ENCODE data around the gene SERPINB2. TPM values are rescaled to one million over a fixed set of nuclear protein-coding genes. Genes with fewer than 3 reads are reported as not detected.

The SERPINB2 gene
- total and polyA plus RNA-seq, 2 of the 13 experiments (the other 11 are each of a cell fraction or from before 2014, with no cell fraction given) = 0.07 to 0.11 TPM

DNA sequence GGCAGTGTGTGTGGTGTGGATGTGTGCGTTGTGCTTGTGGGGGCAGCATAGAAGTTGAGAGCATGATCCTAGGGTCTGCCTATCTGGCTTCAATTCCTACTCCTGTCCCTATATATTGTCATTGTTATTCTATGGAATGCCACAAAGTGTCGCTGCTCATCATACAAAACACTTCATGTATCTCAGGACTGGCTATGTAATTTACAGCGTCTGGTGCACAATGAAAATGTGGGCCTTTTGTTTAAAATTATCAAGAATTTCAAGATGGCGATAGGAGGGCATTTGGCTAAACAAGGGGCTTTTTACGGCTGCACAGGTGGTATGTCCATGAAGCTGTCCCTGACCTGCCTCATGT is 3.4 kb downstream of the SERPINB2 start (continued):
- no peak for TF ChIP-seq SAFB2 (CRISPR knock-in tag; IDR thresholded peaks at IDR 0.05; ENCODE audit: borderline replicate concordance, low read depth)
- TF ChIP-seq ZIK1 (CRISPR knock-in tag; IDR thresholded peaks at IDR 0.05; ENCODE audit: borderline replicate concordance, low read depth) = no peak
- no peak for TF ChIP-seq ZNF446 (CRISPR knock-in tag; IDR thresholded peaks at IDR 0.05)
- TF ChIP-seq ZNF503 (CRISPR knock-in tag; IDR thresholded peaks at IDR 0.05) = no peak
- TF ChIP-seq ZNF672 (CRISPR knock-in tag; IDR thresholded peaks at IDR 0.05) = no peak
- peak; percentile 62 for TF ChIP-seq STAG1 (CRISPR knock-in tag; IDR thresholded peaks at IDR 0.05)
- TF ChIP-seq FOXK1 (CRISPR knock-in tag; IDR thresholded peaks at IDR 0.05; ENCODE audit: borderline replicate concordance, low read depth) = no peak
- TF ChIP-seq ZNF414 (CRISPR knock-in tag; IDR thresholded peaks at IDR 0.05) = no peak
- TF ChIP-seq ZNF251 (CRISPR knock-in tag; IDR thresholded peaks at IDR 0.05) = no peak

- H3K4me3 ChIP-seq (replicated peaks in 1 of 3; ENCODE audit: insufficient read depth in 1 of 3, low read depth in 2 of 3, low read length in 3 of 3) = no peak overlapping the region
- POLR2A ChIA-PET = no interaction called here
- 1% methylated on average over 4 of the region's 4 CpGs for WGBS (ENCODE audit: low lambda C conversion rate)
- no peak overlapping the region for H3K4me2 ChIP-seq (ENCODE audit: low read depth, low read length)
- BruUV-seq (replicated peaks) = no TSS peak
- 0 out of 5 replicates have a peak, but pooled peaks cover 0 to 3% of the 10 kb centered on the region in 2 experiments for H3K27me3 ChIP-seq (ENCODE audit: control insufficient read depth in 1 of 2, insufficient read depth in 2 of 2, low read length in 2 of 2)
- DNase-seq (ENCODE audit: low spot score) (no peak), FAIRE-seq (no peak), ATAC-seq (no peak)
- no peak overlapping the region for H2AFZ ChIP-seq (ENCODE audit: low read length)
- no peaks in the 10 kb centered on the region for H3K4me1 ChIP-seq (ENCODE audit: insufficient read depth, low read length)
- in situ Hi-C loops (cut with HindIII; ENCODE audit: extremely low pct_ligation_motif_present, low pct_unique_long_range_greater_than_20kb) = loop anchor here (10.0 kb wide), 1 partner anchor 82 kb away; the partner anchor contains the start of gene SERPINB8
- H3K79me2 ChIP-seq (ENCODE audit: insufficient read depth, low read length) = no peaks in the 10 kb centered on the region
- no peak overlapping the region for H3K9ac ChIP-seq (ENCODE audit: insufficient read depth, low read depth, low read length)
- no peak overlapping the region for H3K27ac ChIP-seq (ENCODE audit: extremely low read length, insufficient read depth, low read length)
- H4K20me1 ChIP-seq (ENCODE audit: insufficient read depth, low read length) = no peaks in the 10 kb centered on the region
- intact Hi-C loops (cut with micrococcal nuclease; ENCODE audit: unreplicated experiment) = no loop called here
- CTCF ChIA-PET (ENCODE audit: low intra/inter-chr PET ratio, low total read pairs) = no interaction called here
- no peaks in the 10 kb centered on the region for H3K9me3 ChIP-seq (ENCODE audit: low read length)
- H3K36me3 ChIP-seq (replicated peaks in 1 of 2; ENCODE audit: control insufficient read depth in 1 of 2, insufficient read depth in 2 of 2, low read length in 2 of 2) = no peaks in the 10 kb centered on the region
- no peak for TF ChIP-seq NFATC3 (CRISPR knock-in tag; IDR thresholded peaks at IDR 0.05)
- TF ChIP-seq ZFAT (CRISPR knock-in tag; conservative IDR thresholded peaks at IDR 0.05) = no peak
- TF ChIP-seq, protein P1, sequence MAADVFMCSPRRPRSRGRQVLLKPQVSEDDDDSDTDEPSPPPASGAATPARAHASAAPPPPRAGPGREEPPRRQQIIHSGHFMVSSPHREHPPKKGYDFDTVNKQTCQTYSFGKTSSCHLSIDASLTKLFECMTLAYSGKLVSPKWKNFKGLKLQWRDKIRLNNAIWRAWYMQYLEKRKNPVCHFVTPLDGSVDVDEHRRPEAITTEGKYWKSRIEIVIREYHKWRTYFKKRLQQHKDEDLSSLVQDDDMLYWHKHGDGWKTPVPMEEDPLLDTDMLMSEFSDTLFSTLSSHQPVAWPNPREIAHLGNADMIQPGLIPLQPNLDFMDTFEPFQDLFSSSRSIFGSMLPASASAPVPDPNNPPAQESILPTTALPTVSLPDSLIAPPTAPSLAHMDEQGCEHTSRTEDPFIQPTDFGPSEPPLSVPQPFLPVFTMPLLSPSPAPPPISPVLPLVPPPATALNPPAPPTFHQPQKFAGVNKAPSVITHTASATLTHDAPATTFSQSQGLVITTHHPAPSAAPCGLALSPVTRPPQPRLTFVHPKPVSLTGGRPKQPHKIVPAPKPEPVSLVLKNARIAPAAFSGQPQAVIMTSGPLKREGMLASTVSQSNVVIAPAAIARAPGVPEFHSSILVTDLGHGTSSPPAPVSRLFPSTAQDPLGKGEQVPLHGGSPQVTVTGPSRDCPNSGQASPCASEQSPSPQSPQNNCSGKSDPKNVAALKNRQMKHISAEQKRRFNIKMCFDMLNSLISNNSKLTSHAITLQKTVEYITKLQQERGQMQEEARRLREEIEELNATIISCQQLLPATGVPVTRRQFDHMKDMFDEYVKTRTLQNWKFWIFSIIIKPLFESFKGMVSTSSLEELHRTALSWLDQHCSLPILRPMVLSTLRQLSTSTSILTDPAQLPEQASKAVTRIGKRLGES (CRISPR knock-in tag; IDR thresholded peaks at IDR 0.05; ENCODE audit: borderline replicate concordance) = no peak
- no peak for TF ChIP-seq ZNF598 (CRISPR knock-in tag; IDR thresholded peaks at IDR 0.05; ENCODE audit: borderline replicate concordance)
- TF ChIP-seq, protein P2, sequence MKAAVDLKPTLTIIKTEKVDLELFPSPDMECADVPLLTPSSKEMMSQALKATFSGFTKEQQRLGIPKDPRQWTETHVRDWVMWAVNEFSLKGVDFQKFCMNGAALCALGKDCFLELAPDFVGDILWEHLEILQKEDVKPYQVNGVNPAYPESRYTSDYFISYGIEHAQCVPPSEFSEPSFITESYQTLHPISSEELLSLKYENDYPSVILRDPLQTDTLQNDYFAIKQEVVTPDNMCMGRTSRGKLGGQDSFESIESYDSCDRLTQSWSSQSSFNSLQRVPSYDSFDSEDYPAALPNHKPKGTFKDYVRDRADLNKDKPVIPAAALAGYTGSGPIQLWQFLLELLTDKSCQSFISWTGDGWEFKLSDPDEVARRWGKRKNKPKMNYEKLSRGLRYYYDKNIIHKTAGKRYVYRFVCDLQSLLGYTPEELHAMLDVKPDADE (CRISPR knock-in tag; IDR thresholded peaks at IDR 0.05) = no peak
- TF ChIP-seq, protein P3, sequence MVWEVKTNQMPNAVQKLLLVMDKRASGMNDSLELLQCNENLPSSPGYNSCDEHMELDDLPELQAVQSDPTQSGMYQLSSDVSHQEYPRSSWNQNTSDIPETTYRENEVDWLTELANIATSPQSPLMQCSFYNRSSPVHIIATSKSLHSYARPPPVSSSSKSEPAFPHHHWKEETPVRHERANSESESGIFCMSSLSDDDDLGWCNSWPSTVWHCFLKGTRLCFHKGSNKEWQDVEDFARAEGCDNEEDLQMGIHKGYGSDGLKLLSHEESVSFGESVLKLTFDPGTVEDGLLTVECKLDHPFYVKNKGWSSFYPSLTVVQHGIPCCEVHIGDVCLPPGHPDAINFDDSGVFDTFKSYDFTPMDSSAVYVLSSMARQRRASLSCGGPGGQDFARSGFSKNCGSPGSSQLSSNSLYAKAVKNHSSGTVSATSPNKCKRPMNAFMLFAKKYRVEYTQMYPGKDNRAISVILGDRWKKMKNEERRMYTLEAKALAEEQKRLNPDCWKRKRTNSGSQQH (CRISPR knock-in tag; IDR thresholded peaks at IDR 0.05; ENCODE audit: low read depth) = no peak
- TF ChIP-seq ONECUT2 (CRISPR knock-in tag; IDR thresholded peaks at IDR 0.05) = no peak
- no peak for TF ChIP-seq ISX (CRISPR knock-in tag; conservative IDR thresholded peaks at IDR 0.05)
Measured at GRCh38 chr18:63892566-63892965, 5.1 kb downstream of the SERPINB2 start.
